Liver (tissue), 9 donors: ENCODE data around the gene TCEAL5. TPM values are rescaled to one million over a fixed set of nuclear protein-coding genes. Genes with fewer than 3 reads are reported as not detected.
A peak's percentile ranks its signal among the peaks of the same experiment; 100 is the strongest.

ENCODE experiments used
- DNase-seq: peaks from one replicate; pipeline ENCODE4 v3.0.0-alpha.2; 2017; ENCODE audit warnings: low spot score
- H3K27ac ChIP-seq, 2 donors: one replicate each; pipeline ENCODE4 v1.7.0; 2013; ENCODE audit warnings: inconsistent platforms in 2 of 2, low read length in 2 of 2, control low read depth in 1 of 2, low read depth in 1 of 2, mild to moderate bottlenecking in 1 of 2
- H3K27me3 ChIP-seq, 4 donors: one replicate each; pipeline versions ENCODE4 v1.6.1 to v1.7.0; 2013; ENCODE audit warnings: low read length in 3 of 4, inconsistent platforms in 1 of 4, mild to moderate bottlenecking in 1 of 4, moderate library complexity in 1 of 4; ENCODE audit not compliant: control insufficient read depth in 4 of 4, insufficient read depth in 4 of 4
- H3K36me3 ChIP-seq, 4 donors: one replicate each; pipeline versions ENCODE4 v1.6.1 to v1.7.0; 2013; ENCODE audit warnings: low read length in 3 of 4, mild to moderate bottlenecking in 3 of 4, low read depth in 1 of 4, moderate library complexity in 1 of 4; ENCODE audit not compliant: control insufficient read depth in 4 of 4, insufficient read depth in 3 of 4
- H3K4me1 ChIP-seq, 4 donors: one replicate each; pipeline versions ENCODE4 v1.6.1 to v1.7.0; 2013; ENCODE audit warnings: low read length in 3 of 4, mild to moderate bottlenecking in 3 of 4, moderate library complexity in 1 of 4; ENCODE audit not compliant: control insufficient read depth in 4 of 4, insufficient read depth in 4 of 4
- H3K4me3 ChIP-seq, 3 donors: one replicate each; pipeline versions ENCODE4 v1.6.1 to v1.7.0; 2013; ENCODE audit warnings: low read length in 3 of 3, control low read depth in 1 of 3, low read depth in 1 of 3, mild to moderate bottlenecking in 1 of 3
- H3K9ac ChIP-seq, 2 donors: one replicate each; pipeline ENCODE4 v1.7.0; 2013; ENCODE audit warnings: low read length in 2 of 2, mild to moderate bottlenecking in 2 of 2, moderate library complexity in 2 of 2, control low read depth in 1 of 2, low read depth in 1 of 2
- H3K9me3 ChIP-seq, 4 donors: one replicate each; pipeline versions ENCODE4 v1.6.1 to v1.7.0; 2013; ENCODE audit warnings: low read length in 3 of 4; ENCODE audit not compliant: control insufficient read depth in 4 of 4
- FOXA1 ChIP-seq: IDR thresholded peaks from 2 replicates; pipeline ENCODE4 v1.6.1; 2016; ENCODE audit warnings: antibody characterized with exemption
- FOXA2 ChIP-seq: IDR thresholded peaks from 2 replicates; pipeline ENCODE4 v1.6.1; 2016; ENCODE audit warnings: antibody characterized with exemption
- GABPA ChIP-seq, 2 donors: IDR thresholded peaks in 1 of 2; conservative IDR thresholded peaks in 1 of 2; 2 replicates each; pipeline ENCODE4 v1.6.1; 2016; ENCODE audit warnings: antibody characterized with exemption in 2 of 2, mild to moderate bottlenecking in 1 of 2, moderate library complexity in 1 of 2
- HNF4A ChIP-seq, 2 donors: conservative IDR thresholded peaks; 2 replicates each; pipeline ENCODE4 v1.6.1; 2016; ENCODE audit warnings: antibody characterized with exemption in 2 of 2, mild to moderate bottlenecking in 2 of 2
- NR2F2 ChIP-seq: IDR thresholded peaks from 2 replicates; pipeline ENCODE4 v1.6.1; 2016; ENCODE audit warnings: antibody characterized with exemption
- RAD21 ChIP-seq, 2 donors: IDR thresholded peaks; 2 replicates each; pipeline ENCODE4 v1.6.1; 2016; ENCODE audit warnings: antibody characterized with exemption in 2 of 2, mild to moderate bottlenecking in 2 of 2
- RXRA ChIP-seq, 2 donors: IDR thresholded peaks; 2 replicates each; pipeline ENCODE4 v1.6.1; 2017 to 2018; ENCODE audit warnings: antibody characterized with exemption in 2 of 2, mild to moderate bottlenecking in 1 of 2
- TAF1 ChIP-seq: conservative IDR thresholded peaks from 2 replicates; pipeline ENCODE4 v1.6.1; 2016; ENCODE audit warnings: antibody characterized with exemption, mild to moderate bottlenecking
- YY1 ChIP-seq: IDR thresholded peaks from 2 replicates; pipeline ENCODE4 v1.6.1; 2016; ENCODE audit warnings: antibody characterized with exemption, mild to moderate bottlenecking
- WGBS: extraction: QIAGEN DNeasy Blood & Tissue Kit; methylation state at CpG from one replicate; pipeline ENCODE4 v1.1.7; 2013; 5-methylcytosine and 5-hydroxymethylcytosine counted together
- polyA plus RNA-seq, 2 donors: library from polyadenylated mRNA; stranded (reverse) in 1 of 2; unstranded in 1 of 2; fragments of 200-250 nt in 1 of 2; fragments of >200 nt in 1 of 2; fragmentation: Nextera tagmentation in 1 of 2; extraction: Ambion mirVana in 1 of 2; gene quantifications; one replicate each; pipeline versions ENCODE4 v1.2.1 to v1.2.3, GENCODE V29; 2013 to 2015
- total RNA-seq, 2 donors: library from RNA; depleted of rRNA; stranded (reverse); fragments of >200 nt; gene quantifications; one replicate each; pipeline ENCODE4 v1.2.3, GENCODE V29; 2014
- TF ChIP-seq, protein P1 (sequence below): IDR thresholded peaks from 2 replicates; pipeline ENCODE4 v1.6.1; 2016; ENCODE audit warnings: antibody characterized with exemption, mild to moderate bottlenecking
- TF ChIP-seq, protein P2 (sequence below): IDR thresholded peaks from 2 replicates; pipeline ENCODE4 v1.6.1; 2016; ENCODE audit warnings: antibody characterized with exemption
- donor health status: healthy.
- donor health status: healthy.
- donor health status: healthy.
- donor health status: healthy.
- donor health status: healthy.

Gene TCEAL5
- total and polyA plus RNA-seq, 4 donors: 0.89 TPM; not detected in 3

DNA sequence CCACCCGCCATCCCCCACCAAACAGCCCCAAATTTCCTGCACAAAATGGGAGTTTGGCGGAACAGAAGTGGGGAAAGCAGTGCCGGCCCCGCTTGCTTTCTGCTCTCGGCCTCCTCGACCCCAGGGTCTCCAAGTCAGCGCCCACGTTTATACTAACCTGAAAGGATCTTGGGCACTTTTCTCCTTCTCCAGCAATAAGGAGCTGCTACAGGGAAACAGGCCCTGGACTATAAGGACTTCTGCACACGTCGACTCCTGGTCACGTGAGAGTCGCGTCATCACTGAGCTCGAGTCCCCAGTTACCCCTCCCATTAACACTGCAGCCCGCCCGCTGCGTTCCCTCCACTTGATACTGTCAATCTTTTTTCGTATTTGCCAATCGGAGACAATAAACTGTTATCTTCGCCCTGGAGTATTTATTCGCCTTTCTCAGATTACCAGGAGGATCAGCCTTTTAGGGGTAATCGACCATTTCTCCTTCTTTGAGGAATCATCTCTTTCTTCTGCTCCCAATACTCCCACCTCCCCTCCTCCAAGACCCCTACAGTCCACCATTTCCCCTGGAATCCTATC lies 21.5 kb downstream of the TCEAL5 start, which contains the start of gene TCEAL8:
Gene TCEAL8, minus strand, starts transcription at position 235 of the 573 bp plus-strand sequence. CDS start 1,176 bp downstream, outside the sequence.
- H3K27me3 ChIP-seq: no peaks in the 10 kb centered on the region
- H3K9ac ChIP-seq: peak within 1 kb of the TSS; percentile 55 to 72
- WGBS: under 1% methylated on average over 22 of the region's 22 CpGs
- no peaks in the 10 kb centered on the region for H3K9me3 ChIP-seq
- H3K4me1 ChIP-seq: peaks cover 0 to 10% (median 5%) of the 10 kb centered on the region in 4 donors
- no peak for TF ChIP-seq NR2F2
- TF ChIP-seq HNF4A (conservative IDR thresholded peaks at IDR 0.05): peak in 1 of 2 donors; percentile 11
- peak; percentile 32 for TF ChIP-seq YY1
- peaks cover 0 to 2% (median 0%) of the 10 kb centered on the region in 4 donors for H3K36me3 ChIP-seq
- peak within 1 kb of the TSS; percentile 73 to 76 for H3K27ac ChIP-seq
- peak; percentile 59 for DNase-seq
- H3K4me3 ChIP-seq: peak within 1 kb of the TSS; percentile 72 to 84 (median 75)

DNA sequence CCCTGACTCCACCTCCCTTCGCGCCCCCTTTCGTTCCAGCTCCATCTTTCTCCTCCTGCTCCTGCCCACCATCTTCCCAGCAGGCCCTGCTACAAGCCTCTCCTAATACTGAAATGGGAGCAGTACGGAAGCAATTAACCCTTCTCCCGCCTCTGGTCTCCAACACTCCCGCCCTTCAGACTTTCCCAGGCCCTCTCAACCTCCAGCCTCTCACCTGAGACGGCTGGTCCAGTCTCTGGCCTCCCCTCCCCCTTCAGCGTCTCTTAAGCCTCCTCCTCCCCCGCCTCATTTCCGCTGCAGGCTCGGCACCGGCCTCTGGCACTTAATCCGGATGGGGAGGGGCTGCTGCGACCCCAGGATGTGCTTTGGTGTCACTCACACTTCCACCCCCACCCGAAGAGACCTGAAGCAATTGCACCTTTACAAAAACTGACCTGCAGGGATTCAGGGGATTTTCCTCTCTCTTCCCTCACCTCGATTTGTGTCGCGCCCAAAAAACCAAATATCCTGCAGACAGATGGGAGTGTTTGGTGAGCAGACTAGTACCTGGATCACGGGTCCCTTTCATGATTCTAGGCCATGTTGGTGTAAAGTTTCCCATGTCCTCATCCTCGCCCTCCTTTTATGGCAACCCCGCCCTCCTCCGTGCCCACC lies 22.3 kb downstream of the TCEAL5 start:
- Histone ChIP-seq H3K4me3 (peak overlapping the region; percentile 72 to 84 (median 75)), H3K36me3 (peaks cover 0 to 2% (median 0%) of the 10 kb centered on the region in 4 donors), H3K27me3 (no peaks in the 10 kb centered on the region), H3K9ac (peak overlapping the region; percentile 55 to 72), H3K9me3 (no peaks in the 10 kb centered on the region), H3K4me1 (peaks cover 0 to 10% (median 5%) of the 10 kb centered on the region in 4 donors), H3K27ac (peak overlapping the region; percentile 73 to 76)
- DNase-seq: peak; percentile 44
- TF ChIP-seq, protein P1, sequence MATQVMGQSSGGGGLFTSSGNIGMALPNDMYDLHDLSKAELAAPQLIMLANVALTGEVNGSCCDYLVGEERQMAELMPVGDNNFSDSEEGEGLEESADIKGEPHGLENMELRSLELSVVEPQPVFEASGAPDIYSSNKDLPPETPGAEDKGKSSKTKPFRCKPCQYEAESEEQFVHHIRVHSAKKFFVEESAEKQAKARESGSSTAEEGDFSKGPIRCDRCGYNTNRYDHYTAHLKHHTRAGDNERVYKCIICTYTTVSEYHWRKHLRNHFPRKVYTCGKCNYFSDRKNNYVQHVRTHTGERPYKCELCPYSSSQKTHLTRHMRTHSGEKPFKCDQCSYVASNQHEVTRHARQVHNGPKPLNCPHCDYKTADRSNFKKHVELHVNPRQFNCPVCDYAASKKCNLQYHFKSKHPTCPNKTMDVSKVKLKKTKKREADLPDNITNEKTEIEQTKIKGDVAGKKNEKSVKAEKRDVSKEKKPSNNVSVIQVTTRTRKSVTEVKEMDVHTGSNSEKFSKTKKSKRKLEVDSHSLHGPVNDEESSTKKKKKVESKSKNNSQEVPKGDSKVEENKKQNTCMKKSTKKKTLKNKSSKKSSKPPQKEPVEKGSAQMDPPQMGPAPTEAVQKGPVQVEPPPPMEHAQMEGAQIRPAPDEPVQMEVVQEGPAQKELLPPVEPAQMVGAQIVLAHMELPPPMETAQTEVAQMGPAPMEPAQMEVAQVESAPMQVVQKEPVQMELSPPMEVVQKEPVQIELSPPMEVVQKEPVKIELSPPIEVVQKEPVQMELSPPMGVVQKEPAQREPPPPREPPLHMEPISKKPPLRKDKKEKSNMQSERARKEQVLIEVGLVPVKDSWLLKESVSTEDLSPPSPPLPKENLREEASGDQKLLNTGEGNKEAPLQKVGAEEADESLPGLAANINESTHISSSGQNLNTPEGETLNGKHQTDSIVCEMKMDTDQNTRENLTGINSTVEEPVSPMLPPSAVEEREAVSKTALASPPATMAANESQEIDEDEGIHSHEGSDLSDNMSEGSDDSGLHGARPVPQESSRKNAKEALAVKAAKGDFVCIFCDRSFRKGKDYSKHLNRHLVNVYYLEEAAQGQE: no peak
- peak; percentile 17 for TF ChIP-seq YY1
- WGBS: 6% methylated on average over 22 of the region's 22 CpGs

DNA sequence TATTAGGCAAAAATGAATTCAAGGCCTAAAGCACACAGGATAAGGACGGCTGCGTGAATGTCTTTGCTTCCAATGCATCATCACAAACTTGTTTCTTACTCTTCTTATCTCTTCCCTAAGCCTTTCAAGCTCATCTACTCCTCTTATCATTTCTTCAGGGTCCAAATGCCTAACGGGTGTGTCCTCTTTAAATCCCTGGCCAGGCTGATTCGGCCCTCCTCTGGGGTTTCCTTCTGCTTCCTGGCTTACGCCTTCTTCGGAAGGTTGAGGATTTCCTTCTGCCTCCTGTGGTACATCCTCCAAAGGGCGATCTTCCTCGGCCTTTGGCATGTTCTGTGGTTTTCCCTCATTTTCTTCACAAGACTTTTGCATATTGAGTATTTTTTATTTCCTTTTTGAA lies 22.9 kb downstream of the TCEAL5 start:
- Histone ChIP-seq H3K27ac (peak overlapping the region in 1 of 2 donors; percentile 76), H3K36me3 (peaks cover 0 to 2% (median 0%) of the 10 kb centered on the region in 4 donors), H3K4me1 (peaks cover 0 to 9% (median 5%) of the 10 kb centered on the region in 4 donors), H3K27me3 (no peaks in the 10 kb centered on the region), H3K9me3 (no peaks in the 10 kb centered on the region), H3K9ac (no peak overlapping the region), H3K4me3 (no peak overlapping the region)
- TF ChIP-seq HNF4A (conservative IDR thresholded peaks at IDR 0.05) (no peak), TAF1 (no peak), YY1 (no peak), NR2F2 (no peak), RAD21 (IDR thresholded peaks at IDR 0.05) (no peak), FOXA2 (no peak), FOXA1 (no peak), GABPA (IDR thresholded peaks at IDR 0.05 in 1 of 2, conservative IDR thresholded peaks at IDR 0.05 in 1 of 2) (no peak), RXRA (IDR thresholded peaks at IDR 0.05) (no peak)
- TF ChIP-seq, protein P2, sequence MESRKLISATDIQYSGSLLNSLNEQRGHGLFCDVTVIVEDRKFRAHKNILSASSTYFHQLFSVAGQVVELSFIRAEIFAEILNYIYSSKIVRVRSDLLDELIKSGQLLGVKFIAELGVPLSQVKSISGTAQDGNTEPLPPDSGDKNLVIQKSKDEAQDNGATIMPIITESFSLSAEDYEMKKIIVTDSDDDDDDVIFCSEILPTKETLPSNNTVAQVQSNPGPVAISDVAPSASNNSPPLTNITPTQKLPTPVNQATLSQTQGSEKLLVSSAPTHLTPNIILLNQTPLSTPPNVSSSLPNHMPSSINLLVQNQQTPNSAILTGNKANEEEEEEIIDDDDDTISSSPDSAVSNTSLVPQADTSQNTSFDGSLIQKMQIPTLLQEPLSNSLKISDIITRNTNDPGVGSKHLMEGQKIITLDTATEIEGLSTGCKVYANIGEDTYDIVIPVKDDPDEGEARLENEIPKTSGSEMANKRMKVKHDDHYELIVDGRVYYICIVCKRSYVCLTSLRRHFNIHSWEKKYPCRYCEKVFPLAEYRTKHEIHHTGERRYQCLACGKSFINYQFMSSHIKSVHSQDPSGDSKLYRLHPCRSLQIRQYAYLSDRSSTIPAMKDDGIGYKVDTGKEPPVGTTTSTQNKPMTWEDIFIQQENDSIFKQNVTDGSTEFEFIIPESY: no peak
- no peak for DNase-seq
- WGBS: 57% methylated on average over 8 of the region's 8 CpGs
